Astrocyte (in vitro differentiated cells and primary cell): Measurements from ENCODE around the gene UBE2G2. TPM values are rescaled to one million over a fixed set of nuclear protein-coding genes. Genes with fewer than 3 reads are reported as not detected.

Experiments used
- DNase-seq: peaks from one replicate; pipeline ENCODE4 v3.0.0-alpha.2; 2010; ENCODE audit warnings: low read depth
- FAIRE-seq: peaks from 2 replicates; lab custom pipeline; 2011; peaks lifted over from hg19 to GRCh38; lab: Jason Lieb, UNC
- H2AFZ ChIP-seq: 2 replicates; pipeline ENCODE4 v1.6.0; 2012; ENCODE audit warnings: low read depth, low read length, inconsistent platforms
- H3K27ac ChIP-seq: 2 replicates; pipeline ENCODE4 v1.5.1; 2011; ENCODE audit warnings: low read depth, low read length, inconsistent platforms
- H3K27me3 ChIP-seq: 2 replicates; pipeline ENCODE4 v1.6.0; 2011; ENCODE audit warnings: low read length, inconsistent platforms; ENCODE audit not compliant: insufficient read depth
- H3K36me3 ChIP-seq: 2 replicates; pipeline ENCODE4 v1.5.1; 2011; ENCODE audit warnings: low read length, inconsistent platforms; ENCODE audit not compliant: insufficient read depth
- H3K4me1 ChIP-seq: 2 replicates; pipeline ENCODE4 v1.5.1; 2011; ENCODE audit warnings: low read length, inconsistent platforms; ENCODE audit not compliant: insufficient read depth
- H3K4me2 ChIP-seq: 2 replicates; pipeline ENCODE4 v1.6.0; 2012; ENCODE audit warnings: low read length, inconsistent platforms
- H3K4me3 ChIP-seq: 2 replicates; pipeline ENCODE4 v1.5.1; 2011; ENCODE audit warnings: low read depth, mild to moderate bottlenecking, low read length, inconsistent platforms; ENCODE audit not compliant: insufficient read depth
- H3K79me2 ChIP-seq: 2 replicates; pipeline ENCODE4 v1.6.0; 2012; ENCODE audit warnings: mild to moderate bottlenecking, low read length, inconsistent platforms; ENCODE audit not compliant: insufficient read depth
- H3K9ac ChIP-seq: 2 replicates; pipeline ENCODE4 v1.6.0; 2012; ENCODE audit warnings: mild to moderate bottlenecking, low read length, inconsistent platforms
- H3K9me3 ChIP-seq: 2 replicates; pipeline ENCODE4 v1.5.1; 2012; ENCODE audit warnings: low read depth, mild to moderate bottlenecking, low read length, inconsistent platforms; ENCODE audit not compliant: insufficient read depth
- H4K20me1 ChIP-seq: 2 replicates; pipeline ENCODE4 v1.6.0; 2012; ENCODE audit warnings: low read length, inconsistent platforms; ENCODE audit not compliant: insufficient read depth
- H3K27ac Mint-ChIP-seq: one replicate; pipeline ENCODE4 v1.8.0; 2021; ENCODE audit warnings: mild to moderate bottlenecking, mixed read lengths; ENCODE audit not compliant: unreplicated experiment
- H3K27me3 Mint-ChIP-seq: one replicate; pipeline ENCODE4 v1.8.0; 2021; ENCODE audit warnings: low read depth, mixed read lengths; ENCODE audit not compliant: unreplicated experiment
- H3K36me3 Mint-ChIP-seq: one replicate; pipeline ENCODE4 v1.8.0; 2021; ENCODE audit warnings: low read depth, mixed read lengths; ENCODE audit not compliant: unreplicated experiment
- H3K4me1 Mint-ChIP-seq: one replicate; pipeline ENCODE4 v1.8.0; 2021; ENCODE audit warnings: low read depth, mixed read lengths; ENCODE audit not compliant: unreplicated experiment
- H3K4me3 Mint-ChIP-seq: one replicate; pipeline ENCODE4 v1.8.0; 2021; ENCODE audit warnings: mild to moderate bottlenecking, moderate library complexity, mixed read lengths; ENCODE audit not compliant: unreplicated experiment
- H3K9me3 Mint-ChIP-seq: one replicate; pipeline ENCODE4 v1.8.0; 2021; ENCODE audit warnings: mild to moderate bottlenecking, mixed read lengths; ENCODE audit not compliant: unreplicated experiment
- EZH2 ChIP-seq: IDR thresholded peaks from 2 replicates; pipeline ENCODE4 v1.6.1; 2012; ENCODE audit warnings: mild to moderate bottlenecking, low read length, inconsistent platforms; ENCODE audit not compliant: insufficient read depth
- total RNA-seq: library from RNA; stranded (reverse); gene quantifications from 2 replicates; pipeline ENCODE4 v1.2.1, GENCODE V29; 2021
- TF ChIP-seq, protein P1 (sequence below): IDR thresholded peaks from 2 replicates; pipeline ENCODE4 v1.5.1; 2011; ENCODE audit warnings: low read depth, mild to moderate bottlenecking, inconsistent platforms, low read length, moderate library complexity; ENCODE audit not compliant: insufficient read depth

Gene UBE2G2
- total RNA-seq, 1 donor from 2014 or later, result 74.5 TPM

DNA sequence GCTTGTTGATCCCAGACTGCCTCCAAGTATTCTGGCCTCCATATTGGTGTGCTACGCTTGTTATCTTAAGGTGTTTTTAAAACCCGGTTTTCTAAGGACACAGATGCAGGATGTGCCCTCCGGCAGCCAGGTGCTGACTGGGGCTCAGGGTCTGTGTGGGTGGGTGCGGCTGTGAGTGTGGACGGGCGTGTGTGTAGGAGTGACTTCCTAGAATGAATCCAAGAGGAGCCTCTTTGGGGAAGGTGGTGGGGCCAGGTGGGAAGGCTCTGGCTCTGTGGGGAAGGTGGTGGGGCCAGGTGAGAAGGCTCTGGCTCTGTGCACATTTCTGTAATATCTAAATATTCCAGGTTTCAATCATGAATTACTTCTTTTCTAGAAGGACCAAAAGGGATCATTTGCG, 77.4 kb downstream of the UBE2G2 start:
- no peaks in the 10 kb centered on the region for H3K79me2 ChIP-seq
- H3K9me3 ChIP-seq, result no peaks in the 10 kb centered on the region
- Mint-ChIP-seq H3K9me3 (peaks cover 4% of the 10 kb centered on the region), H3K4me3 (no peak overlapping the region), H3K4me1 (peaks cover 5% of the 10 kb centered on the region), H3K36me3 (no peaks in the 10 kb centered on the region), H3K27ac (no peak overlapping the region), H3K27me3 (peaks cover 57% of the 10 kb centered on the region)
- DNase-seq (no peak), FAIRE-seq (no peak)
- no peaks in the 10 kb centered on the region for H4K20me1 ChIP-seq
- no peak overlapping the region for H2AFZ ChIP-seq
- H3K36me3 ChIP-seq, result no peaks in the 10 kb centered on the region
- H3K4me2 ChIP-seq, result no peak overlapping the region
- H3K4me3 ChIP-seq, result no peak overlapping the region
- H3K4me1 ChIP-seq, result no peaks in the 10 kb centered on the region
- H3K9ac ChIP-seq, result no peak overlapping the region
- peaks cover 29% of the 10 kb centered on the region for H3K27me3 ChIP-seq
- no peak overlapping the region for H3K27ac ChIP-seq
- no peak for TF ChIP-seq EZH2
- TF ChIP-seq, protein P1, sequence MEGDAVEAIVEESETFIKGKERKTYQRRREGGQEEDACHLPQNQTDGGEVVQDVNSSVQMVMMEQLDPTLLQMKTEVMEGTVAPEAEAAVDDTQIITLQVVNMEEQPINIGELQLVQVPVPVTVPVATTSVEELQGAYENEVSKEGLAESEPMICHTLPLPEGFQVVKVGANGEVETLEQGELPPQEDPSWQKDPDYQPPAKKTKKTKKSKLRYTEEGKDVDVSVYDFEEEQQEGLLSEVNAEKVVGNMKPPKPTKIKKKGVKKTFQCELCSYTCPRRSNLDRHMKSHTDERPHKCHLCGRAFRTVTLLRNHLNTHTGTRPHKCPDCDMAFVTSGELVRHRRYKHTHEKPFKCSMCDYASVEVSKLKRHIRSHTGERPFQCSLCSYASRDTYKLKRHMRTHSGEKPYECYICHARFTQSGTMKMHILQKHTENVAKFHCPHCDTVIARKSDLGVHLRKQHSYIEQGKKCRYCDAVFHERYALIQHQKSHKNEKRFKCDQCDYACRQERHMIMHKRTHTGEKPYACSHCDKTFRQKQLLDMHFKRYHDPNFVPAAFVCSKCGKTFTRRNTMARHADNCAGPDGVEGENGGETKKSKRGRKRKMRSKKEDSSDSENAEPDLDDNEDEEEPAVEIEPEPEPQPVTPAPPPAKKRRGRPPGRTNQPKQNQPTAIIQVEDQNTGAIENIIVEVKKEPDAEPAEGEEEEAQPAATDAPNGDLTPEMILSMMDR, result no peak

DNA sequence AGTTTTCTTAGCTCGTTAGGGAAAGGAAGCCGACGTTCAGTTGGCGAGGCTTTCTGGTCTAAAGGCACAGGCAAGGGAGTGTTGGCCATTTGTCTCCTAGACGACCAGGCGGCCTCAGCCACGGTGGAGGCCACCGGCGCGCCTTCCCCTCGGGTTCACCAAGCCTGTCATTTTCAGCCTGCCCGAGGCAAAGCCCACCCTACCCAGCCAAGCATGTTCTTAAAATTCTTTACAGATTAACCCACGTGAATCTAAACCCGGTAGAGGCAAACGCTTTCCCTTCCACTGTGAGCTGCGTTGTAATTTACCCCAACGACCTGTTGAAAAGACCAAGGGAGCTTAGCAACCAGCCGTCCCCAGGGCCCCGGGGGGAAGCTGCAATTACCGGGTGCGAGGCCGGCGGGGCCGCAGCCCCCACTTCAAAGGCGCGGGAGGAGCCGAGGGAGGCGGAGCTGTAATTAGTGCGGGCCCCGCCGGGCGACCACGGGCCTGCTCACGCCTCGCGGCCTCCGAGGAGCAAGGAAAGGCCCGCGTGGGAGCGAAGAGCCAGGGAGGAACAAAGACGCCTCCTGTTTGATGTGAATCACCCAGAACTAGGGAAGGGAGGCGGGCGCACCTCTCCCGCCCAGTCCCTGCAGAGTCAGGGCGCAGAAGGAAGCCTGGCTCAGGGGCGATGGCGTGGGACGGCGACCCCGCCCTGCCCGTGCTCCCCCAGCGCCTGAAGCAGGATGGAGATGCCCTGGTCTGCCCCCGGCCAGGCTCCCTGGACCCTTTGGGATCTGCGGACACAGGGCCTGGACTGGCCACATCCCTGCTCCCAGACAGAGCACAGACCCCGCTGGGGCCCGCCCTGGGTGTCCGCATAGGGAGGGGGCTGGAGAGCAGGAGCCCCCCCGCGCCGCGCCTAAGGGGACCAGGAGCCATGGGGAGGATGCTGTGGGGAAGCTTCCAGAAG, 78.2 kb downstream of the UBE2G2 start:
- H3K4me3 Mint-ChIP-seq, result no peak overlapping the region
- Histone ChIP-seq H3K4me3 (no peak overlapping the region), H3K4me1 (no peaks in the 10 kb centered on the region), H3K36me3 (no peaks in the 10 kb centered on the region), H3K27ac (no peak overlapping the region), H4K20me1 (no peaks in the 10 kb centered on the region), H3K9ac (no peak overlapping the region), H2AFZ (no peak overlapping the region), H3K4me2 (no peak overlapping the region), H3K9me3 (no peaks in the 10 kb centered on the region), H3K27me3 (peaks cover 31% of the 10 kb centered on the region), H3K79me2 (no peaks in the 10 kb centered on the region)
- H3K9me3 Mint-ChIP-seq, result peaks cover 4% of the 10 kb centered on the region
- H3K4me1 Mint-ChIP-seq, result peaks cover 5% of the 10 kb centered on the region
- DNase-seq (no peak), FAIRE-seq (no peak)
- H3K27me3 Mint-ChIP-seq, result peaks cover 60% of the 10 kb centered on the region
- no peaks in the 10 kb centered on the region for H3K36me3 Mint-ChIP-seq
- no peak overlapping the region for H3K27ac Mint-ChIP-seq
- TF ChIP-seq, protein P1, result no peak
- TF ChIP-seq EZH2, result no peak

DNA sequence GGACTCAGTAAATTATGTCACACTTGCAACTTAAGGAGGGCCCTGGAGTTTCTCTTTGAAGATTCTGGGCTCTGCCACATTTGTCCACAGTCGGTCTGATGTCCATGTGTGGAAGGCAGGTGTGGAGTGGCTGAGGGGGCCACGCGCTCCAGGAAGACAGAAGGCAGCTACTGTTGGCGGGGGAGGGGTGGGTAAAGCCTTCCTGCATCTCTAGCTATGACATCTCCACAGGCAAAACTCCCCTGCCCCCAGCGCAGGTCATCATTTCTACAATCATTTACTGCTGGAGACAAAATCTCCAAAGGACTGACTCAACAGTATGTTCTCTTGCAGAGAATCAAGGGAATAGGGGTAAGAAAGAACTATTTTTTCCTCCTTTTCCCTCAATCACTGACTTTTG, 78.9 kb downstream of the UBE2G2 start:
- H3K27me3 ChIP-seq, result peaks cover 34% of the 10 kb centered on the region
- peaks cover 5% of the 10 kb centered on the region for H3K4me1 Mint-ChIP-seq
- no peak overlapping the region for H3K27ac ChIP-seq
- TF ChIP-seq EZH2, result no peak
- TF ChIP-seq, protein P1, result no peak
- H3K79me2 ChIP-seq, result no peaks in the 10 kb centered on the region
- DNase-seq (no peak), FAIRE-seq (no peak)
- H4K20me1 ChIP-seq, result no peaks in the 10 kb centered on the region
- H3K27ac Mint-ChIP-seq, result no peak overlapping the region
- H3K9ac ChIP-seq, result no peak overlapping the region
- H3K4me3 ChIP-seq, result no peak overlapping the region
- no peak overlapping the region for H3K4me2 ChIP-seq
- no peak overlapping the region for H2AFZ ChIP-seq
- H3K4me1 ChIP-seq, result no peaks in the 10 kb centered on the region
- H3K36me3 ChIP-seq, result no peaks in the 10 kb centered on the region
- H3K9me3 Mint-ChIP-seq, result peaks cover 4% of the 10 kb centered on the region
- H3K36me3 Mint-ChIP-seq, result no peaks in the 10 kb centered on the region
- H3K27me3 Mint-ChIP-seq, result peaks cover 61% of the 10 kb centered on the region
- no peak overlapping the region for H3K4me3 Mint-ChIP-seq
- no peaks in the 10 kb centered on the region for H3K9me3 ChIP-seq
